ENCODE results near the gene HDAC4. TPM values are rescaled to one million over a fixed set of nuclear protein-coding genes. Genes with fewer than 3 reads are reported as not detected.
A peak's percentile ranks its signal among the peaks of the same experiment; 100 is the strongest.

Gene HDAC4
- total and polyA plus RNA-seq, 4 donors: 2.9 to 37.2 (median 4.4) TPM

DNA sequence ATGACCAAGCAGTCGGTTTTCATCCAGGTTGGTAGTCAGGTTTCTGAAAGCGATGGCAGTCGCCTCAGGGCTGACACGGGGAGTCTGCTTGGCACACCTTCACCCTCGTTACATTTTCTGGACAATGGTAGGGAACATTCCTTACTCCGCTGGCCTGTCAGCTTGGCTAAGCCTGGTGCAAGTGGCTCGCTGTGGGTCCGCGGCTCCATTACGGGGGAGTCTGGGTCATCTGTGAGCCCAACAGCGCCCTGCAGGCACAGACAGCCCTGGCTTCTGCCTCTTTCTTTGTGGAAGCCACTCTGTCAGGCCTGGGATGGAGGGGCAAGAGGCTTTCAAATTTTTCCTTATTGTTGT lies 95.6 kb downstream of the HDAC4 start:
- 97% methylated on average over 11 of the region's 11 CpGs for WGBS
- H3K36me3 ChIP-seq (ENCODE audit: control insufficient read depth in 4 of 4, insufficient read depth in 3 of 4, low read depth in 1 of 4, low read length in 3 of 4): no peaks in the 10 kb centered on the region
- H3K27me3 ChIP-seq (ENCODE audit: control insufficient read depth in 4 of 4, insufficient read depth in 4 of 4, low read length in 3 of 4): no peaks in the 10 kb centered on the region
- no peak overlapping the region for H3K9ac ChIP-seq (ENCODE audit: low read depth in 1 of 2, low read length in 2 of 2)
- TF ChIP-seq NR2F2 (IDR thresholded peaks at IDR 0.05): no peak
- TF ChIP-seq EGR1 (IDR thresholded peaks at IDR 0.05; ENCODE audit: low read depth in 2 of 2): no peak
- TF ChIP-seq, protein P1, sequence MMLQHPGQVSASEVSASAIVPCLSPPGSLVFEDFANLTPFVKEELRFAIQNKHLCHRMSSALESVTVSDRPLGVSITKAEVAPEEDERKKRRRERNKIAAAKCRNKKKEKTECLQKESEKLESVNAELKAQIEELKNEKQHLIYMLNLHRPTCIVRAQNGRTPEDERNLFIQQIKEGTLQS (IDR thresholded peaks at IDR 0.05): no peak
- no peak for TF ChIP-seq HNF4G (IDR thresholded peaks at IDR 0.05)
- no peak for TF ChIP-seq JUND (IDR thresholded peaks at IDR 0.05)
- TF ChIP-seq, protein P2, sequence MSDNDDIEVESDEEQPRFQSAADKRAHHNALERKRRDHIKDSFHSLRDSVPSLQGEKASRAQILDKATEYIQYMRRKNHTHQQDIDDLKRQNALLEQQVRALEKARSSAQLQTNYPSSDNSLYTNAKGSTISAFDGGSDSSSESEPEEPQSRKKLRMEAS (IDR thresholded peaks at IDR 0.05): no peak
- TF ChIP-seq GABPA (IDR thresholded peaks at IDR 0.05 in 1 of 2, conservative IDR thresholded peaks at IDR 0.05 in 1 of 2): no peak
- no peak for TF ChIP-seq SP1 (IDR thresholded peaks at IDR 0.05)
- TF ChIP-seq HNF4A (conservative IDR thresholded peaks at IDR 0.05): no peak
- TF ChIP-seq RXRA (IDR thresholded peaks at IDR 0.05): no peak
- TF ChIP-seq, protein P3, sequence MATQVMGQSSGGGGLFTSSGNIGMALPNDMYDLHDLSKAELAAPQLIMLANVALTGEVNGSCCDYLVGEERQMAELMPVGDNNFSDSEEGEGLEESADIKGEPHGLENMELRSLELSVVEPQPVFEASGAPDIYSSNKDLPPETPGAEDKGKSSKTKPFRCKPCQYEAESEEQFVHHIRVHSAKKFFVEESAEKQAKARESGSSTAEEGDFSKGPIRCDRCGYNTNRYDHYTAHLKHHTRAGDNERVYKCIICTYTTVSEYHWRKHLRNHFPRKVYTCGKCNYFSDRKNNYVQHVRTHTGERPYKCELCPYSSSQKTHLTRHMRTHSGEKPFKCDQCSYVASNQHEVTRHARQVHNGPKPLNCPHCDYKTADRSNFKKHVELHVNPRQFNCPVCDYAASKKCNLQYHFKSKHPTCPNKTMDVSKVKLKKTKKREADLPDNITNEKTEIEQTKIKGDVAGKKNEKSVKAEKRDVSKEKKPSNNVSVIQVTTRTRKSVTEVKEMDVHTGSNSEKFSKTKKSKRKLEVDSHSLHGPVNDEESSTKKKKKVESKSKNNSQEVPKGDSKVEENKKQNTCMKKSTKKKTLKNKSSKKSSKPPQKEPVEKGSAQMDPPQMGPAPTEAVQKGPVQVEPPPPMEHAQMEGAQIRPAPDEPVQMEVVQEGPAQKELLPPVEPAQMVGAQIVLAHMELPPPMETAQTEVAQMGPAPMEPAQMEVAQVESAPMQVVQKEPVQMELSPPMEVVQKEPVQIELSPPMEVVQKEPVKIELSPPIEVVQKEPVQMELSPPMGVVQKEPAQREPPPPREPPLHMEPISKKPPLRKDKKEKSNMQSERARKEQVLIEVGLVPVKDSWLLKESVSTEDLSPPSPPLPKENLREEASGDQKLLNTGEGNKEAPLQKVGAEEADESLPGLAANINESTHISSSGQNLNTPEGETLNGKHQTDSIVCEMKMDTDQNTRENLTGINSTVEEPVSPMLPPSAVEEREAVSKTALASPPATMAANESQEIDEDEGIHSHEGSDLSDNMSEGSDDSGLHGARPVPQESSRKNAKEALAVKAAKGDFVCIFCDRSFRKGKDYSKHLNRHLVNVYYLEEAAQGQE (IDR thresholded peaks at IDR 0.05): no peak
- TF ChIP-seq TAF1 (conservative IDR thresholded peaks at IDR 0.05): no peak
- no peak overlapping the region for H3K4me3 ChIP-seq (ENCODE audit: low read depth in 1 of 3, low read length in 3 of 3)
- DNase-seq (ENCODE audit: low spot score): no peak
- no peaks in the 10 kb centered on the region for H3K9me3 ChIP-seq (ENCODE audit: control insufficient read depth in 4 of 4, low read length in 3 of 4)
- H3K27ac ChIP-seq (ENCODE audit: low read depth in 1 of 2, low read length in 2 of 2): no peak overlapping the region
- H3K4me1 ChIP-seq (ENCODE audit: control insufficient read depth in 4 of 4, insufficient read depth in 4 of 4, low read length in 3 of 4): peaks cover 5 to 20% (median 17%) of the 10 kb centered on the region in 4 donors

DNA sequence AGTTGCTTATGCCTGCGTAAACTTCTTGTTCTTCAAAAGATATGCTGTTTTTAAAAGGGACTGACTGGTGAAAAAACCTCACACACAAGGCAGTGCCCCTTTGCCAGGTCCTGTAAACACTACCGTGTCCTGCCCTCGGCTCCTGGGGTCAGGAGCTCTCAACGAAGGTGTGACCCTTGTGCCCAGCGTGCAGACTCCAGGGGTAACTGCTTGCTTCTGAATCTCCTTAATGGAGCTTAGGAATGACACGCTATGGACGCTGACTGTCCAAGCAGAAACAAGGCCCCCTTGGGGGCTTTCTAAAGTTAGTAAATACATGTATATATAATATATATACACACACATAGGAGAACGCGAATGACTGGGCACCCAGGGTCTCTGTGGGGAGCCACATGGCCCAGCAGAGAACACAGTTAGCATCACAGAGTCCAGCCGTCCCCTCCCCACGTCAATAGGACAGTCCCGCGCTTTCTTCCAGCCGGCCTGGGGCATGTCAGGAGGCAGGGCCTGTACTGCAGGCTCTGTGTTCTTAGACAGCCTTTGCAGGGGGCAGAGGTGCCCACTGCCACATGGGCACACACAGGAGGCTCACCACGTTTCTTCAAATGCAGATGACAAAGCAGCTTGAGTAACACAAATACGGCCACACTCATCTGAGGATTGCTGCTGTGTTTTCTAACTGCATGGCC lies 96.1 kb downstream of the HDAC4 start:
- H3K27ac ChIP-seq (ENCODE audit: low read depth in 1 of 2, low read length in 2 of 2): no peak overlapping the region
- WGBS: 69% methylated on average over 16 of the region's 16 CpGs
- H3K4me1 ChIP-seq (ENCODE audit: control insufficient read depth in 4 of 4, insufficient read depth in 4 of 4, low read length in 3 of 4): peaks cover 5 to 26% (median 22%) of the 10 kb centered on the region in 4 donors
- TF ChIP-seq SP1 (IDR thresholded peaks at IDR 0.05): no peak
- TF ChIP-seq RXRA (IDR thresholded peaks at IDR 0.05): peak in 1 of 2 donors; percentile 38
- TF ChIP-seq EGR1 (IDR thresholded peaks at IDR 0.05; ENCODE audit: low read depth in 2 of 2): no peak
- peak in 1 of 2 donors; percentile 7 for TF ChIP-seq RAD21 (IDR thresholded peaks at IDR 0.05)
- TF ChIP-seq HNF4A (conservative IDR thresholded peaks at IDR 0.05): peak; percentile 36 to 68
- no peak for TF ChIP-seq TAF1 (conservative IDR thresholded peaks at IDR 0.05)
- TF ChIP-seq, protein P4, sequence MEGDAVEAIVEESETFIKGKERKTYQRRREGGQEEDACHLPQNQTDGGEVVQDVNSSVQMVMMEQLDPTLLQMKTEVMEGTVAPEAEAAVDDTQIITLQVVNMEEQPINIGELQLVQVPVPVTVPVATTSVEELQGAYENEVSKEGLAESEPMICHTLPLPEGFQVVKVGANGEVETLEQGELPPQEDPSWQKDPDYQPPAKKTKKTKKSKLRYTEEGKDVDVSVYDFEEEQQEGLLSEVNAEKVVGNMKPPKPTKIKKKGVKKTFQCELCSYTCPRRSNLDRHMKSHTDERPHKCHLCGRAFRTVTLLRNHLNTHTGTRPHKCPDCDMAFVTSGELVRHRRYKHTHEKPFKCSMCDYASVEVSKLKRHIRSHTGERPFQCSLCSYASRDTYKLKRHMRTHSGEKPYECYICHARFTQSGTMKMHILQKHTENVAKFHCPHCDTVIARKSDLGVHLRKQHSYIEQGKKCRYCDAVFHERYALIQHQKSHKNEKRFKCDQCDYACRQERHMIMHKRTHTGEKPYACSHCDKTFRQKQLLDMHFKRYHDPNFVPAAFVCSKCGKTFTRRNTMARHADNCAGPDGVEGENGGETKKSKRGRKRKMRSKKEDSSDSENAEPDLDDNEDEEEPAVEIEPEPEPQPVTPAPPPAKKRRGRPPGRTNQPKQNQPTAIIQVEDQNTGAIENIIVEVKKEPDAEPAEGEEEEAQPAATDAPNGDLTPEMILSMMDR (IDR thresholded peaks at IDR 0.05; ENCODE audit: low read depth, low read length, missing input control): no peak
- TF ChIP-seq, protein P2 (IDR thresholded peaks at IDR 0.05): no peak
- TF ChIP-seq NR2F2 (IDR thresholded peaks at IDR 0.05): no peak
- no peak for TF ChIP-seq FOXA2 (IDR thresholded peaks at IDR 0.05)
- TF ChIP-seq, protein P3 (IDR thresholded peaks at IDR 0.05): no peak
- TF ChIP-seq, protein P5, sequence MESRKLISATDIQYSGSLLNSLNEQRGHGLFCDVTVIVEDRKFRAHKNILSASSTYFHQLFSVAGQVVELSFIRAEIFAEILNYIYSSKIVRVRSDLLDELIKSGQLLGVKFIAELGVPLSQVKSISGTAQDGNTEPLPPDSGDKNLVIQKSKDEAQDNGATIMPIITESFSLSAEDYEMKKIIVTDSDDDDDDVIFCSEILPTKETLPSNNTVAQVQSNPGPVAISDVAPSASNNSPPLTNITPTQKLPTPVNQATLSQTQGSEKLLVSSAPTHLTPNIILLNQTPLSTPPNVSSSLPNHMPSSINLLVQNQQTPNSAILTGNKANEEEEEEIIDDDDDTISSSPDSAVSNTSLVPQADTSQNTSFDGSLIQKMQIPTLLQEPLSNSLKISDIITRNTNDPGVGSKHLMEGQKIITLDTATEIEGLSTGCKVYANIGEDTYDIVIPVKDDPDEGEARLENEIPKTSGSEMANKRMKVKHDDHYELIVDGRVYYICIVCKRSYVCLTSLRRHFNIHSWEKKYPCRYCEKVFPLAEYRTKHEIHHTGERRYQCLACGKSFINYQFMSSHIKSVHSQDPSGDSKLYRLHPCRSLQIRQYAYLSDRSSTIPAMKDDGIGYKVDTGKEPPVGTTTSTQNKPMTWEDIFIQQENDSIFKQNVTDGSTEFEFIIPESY (IDR thresholded peaks at IDR 0.05): no peak
- TF ChIP-seq HNF4G (IDR thresholded peaks at IDR 0.05): peak; percentile 11
- TF ChIP-seq YY1 (IDR thresholded peaks at IDR 0.05): no peak
- no peak for TF ChIP-seq GABPA (IDR thresholded peaks at IDR 0.05 in 1 of 2, conservative IDR thresholded peaks at IDR 0.05 in 1 of 2)
- TF ChIP-seq, protein P1 (IDR thresholded peaks at IDR 0.05): no peak
- H3K9me3 ChIP-seq (ENCODE audit: control insufficient read depth in 4 of 4, low read length in 3 of 4): no peaks in the 10 kb centered on the region
- no peak for DNase-seq (ENCODE audit: low spot score)
- H3K4me3 ChIP-seq (ENCODE audit: low read depth in 1 of 3, low read length in 3 of 3): no peak overlapping the region
- H3K36me3 ChIP-seq (ENCODE audit: control insufficient read depth in 4 of 4, insufficient read depth in 3 of 4, low read depth in 1 of 4, low read length in 3 of 4): no peaks in the 10 kb centered on the region
- H3K27me3 ChIP-seq (ENCODE audit: control insufficient read depth in 4 of 4, insufficient read depth in 4 of 4, low read length in 3 of 4): no peaks in the 10 kb centered on the region
- H3K9ac ChIP-seq (ENCODE audit: low read depth in 1 of 2, low read length in 2 of 2): no peak overlapping the region
